GM15510 (cell line): ENCODE measurements around the gene SEPTIN1.

Experiments used
- POLR2A ChIP-seq: IDR thresholded peaks from 3 replicates; pipeline ENCODE4 v1.6.1; 2011; ENCODE audit warnings: borderline replicate concordance; ENCODE audit not compliant: insufficient read length; ENCODE audit errors: extremely low read depth

SEPTIN1 gene

GRCh38 chr16:30383521-30383920 is 1.2 kb upstream of the SEPTIN1 start:
- TF ChIP-seq POLR2A = no peak

DNA sequence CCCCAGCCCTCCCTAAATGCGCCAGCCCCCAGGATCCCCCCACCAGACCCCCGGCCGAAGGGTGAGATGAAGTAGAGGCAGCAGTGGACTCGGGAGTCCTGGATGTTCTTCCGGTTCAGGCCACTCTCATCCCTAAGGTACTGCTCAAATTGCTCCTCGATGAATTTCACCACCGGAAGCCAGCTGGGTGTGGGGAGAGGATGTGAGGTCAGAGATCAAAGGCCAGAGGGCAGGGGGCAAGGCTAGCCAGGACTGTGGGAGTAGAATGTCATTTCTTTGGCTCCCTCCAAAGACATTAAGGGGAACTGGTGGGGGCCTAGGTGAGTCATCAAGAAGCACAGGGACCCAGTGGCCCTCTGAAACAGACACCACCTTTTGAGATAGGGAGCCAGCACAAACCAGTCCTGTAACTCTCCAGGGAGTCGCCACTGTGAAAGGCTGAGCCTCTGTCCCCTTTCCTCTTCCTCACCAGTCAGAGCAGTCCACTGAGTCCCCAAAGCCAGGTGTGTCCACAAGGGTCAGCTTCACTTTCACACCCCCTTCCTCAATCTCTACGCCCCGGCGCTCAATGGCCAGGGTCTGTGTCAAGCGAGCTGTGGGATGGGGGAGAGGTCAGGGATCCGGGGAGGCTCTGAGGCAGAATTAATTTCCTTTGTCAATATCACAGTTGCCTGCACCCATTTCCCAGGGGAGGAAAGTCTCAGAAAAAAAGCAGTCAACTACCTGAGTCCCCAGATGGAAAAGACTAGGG is 895 bp downstream of the SEPTIN1 start:
- TF ChIP-seq POLR2A = no peak

GRCh38 chr16:30380803-30381208 is 1.6 kb downstream of the SEPTIN1 start:
- no peak for TF ChIP-seq POLR2A

GRCh38 chr16:30380072-30380802 is 2.1 kb downstream of the SEPTIN1 start:
- no peak for TF ChIP-seq POLR2A

DNA sequence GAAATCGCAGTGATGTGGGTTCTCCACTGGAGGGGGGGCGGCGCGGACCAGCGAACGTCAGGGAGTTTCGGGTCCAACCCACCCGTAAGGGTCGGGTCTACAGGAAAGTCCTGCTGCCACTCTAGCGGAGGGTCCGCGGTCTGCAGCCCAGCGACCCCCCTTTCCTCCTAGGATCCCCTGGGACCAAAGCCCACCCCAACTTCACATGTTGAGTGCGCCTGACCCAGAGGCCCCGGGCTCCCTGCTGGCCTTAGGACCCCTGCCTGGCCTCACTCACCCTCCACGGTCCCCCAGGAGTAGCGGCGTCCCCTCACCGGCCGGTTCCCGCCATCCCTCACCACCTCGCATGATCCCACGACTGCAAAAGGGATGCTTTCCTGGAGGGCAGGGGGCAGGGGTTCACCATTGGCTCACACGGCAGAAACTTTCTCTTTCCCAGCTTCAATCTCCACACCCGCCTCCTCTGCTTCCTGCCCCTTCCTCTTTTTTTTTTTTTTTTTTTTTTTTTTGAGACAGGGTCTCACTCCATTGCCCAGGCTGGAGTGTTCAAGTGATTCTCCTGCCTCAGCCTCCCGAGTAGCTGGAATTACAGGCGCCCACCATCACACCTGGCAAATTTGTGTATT is 3.1 kb downstream of the SEPTIN1 start:
- TF ChIP-seq POLR2A = no peak

DNA sequence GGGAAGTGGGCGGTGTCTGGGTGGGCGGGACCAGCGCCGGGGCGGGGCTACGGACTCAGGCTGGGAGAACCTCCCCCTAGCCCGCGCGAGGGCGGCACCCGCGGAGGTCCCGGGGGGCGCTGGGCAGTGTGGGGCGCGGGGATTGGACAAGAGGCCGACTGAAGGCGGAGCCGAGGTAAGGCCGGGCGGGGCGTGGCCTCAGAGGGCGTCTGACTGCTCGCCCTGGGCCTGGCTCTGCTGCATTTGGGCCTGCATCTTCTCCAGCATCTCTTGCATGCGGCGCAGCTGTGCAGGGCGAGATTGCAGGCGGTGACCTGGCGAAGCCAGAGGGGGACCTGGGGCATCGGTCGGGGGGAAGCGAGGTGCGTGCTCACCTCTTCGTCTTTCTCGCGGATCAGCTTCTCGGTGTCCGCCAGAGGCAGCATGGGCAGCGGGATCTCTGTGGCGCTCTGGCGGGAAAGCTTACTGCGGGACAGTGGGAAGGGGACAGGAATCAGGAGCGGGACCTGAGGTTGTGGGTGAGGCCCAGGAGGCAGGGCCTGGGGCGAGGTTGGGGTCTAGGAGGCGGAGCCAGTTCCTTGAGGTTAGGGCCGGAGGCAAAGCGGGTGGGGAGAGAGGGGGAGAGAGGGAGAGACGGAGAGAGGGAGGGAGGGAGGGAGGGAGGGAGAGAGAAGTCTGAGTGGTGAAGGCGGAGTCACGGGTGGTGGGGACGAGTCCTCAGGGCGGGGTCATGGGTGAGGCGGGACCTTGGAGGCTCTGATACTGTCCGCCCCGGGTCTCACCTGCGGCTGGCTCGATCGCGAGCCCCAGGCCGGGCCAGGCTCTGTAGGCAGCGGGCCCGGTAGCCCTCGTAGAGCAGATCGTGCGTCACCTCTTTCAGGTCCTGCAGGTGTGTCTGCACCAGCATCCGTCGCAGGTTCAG is 3.9 kb downstream of the SEPTIN1 start:
- TF ChIP-seq POLR2A = peak; percentile 72

GRCh38 chr16:30377812-30378235 is 4.5 kb downstream of the SEPTIN1 start:
- peak; percentile 39 for TF ChIP-seq POLR2A

- TF ChIP-seq POLR2A = no peak
These were observed 5.1 kb downstream of the SEPTIN1 start for GRCh38 chr16:30377050-30377811.

DNA sequence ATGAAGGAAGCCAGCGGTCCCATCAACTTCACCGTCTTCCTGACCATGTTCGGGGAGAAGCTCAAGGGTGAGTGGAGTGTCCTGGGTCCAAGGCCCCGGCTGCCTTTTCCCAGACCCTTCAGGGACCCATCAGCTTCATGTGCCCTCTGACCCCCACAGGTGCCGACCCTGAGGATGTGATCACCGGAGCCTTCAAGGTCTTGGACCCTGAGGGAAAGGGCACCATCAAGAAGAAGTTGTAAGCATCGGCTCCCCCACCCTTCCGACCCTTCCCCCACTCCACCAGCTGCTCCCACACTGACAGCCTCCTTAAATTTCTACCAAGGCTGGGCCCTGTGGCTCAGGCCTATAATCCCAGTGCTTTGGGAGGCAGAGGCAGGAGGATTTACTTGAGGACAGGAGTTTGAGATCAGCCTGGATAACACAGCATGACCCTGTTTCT is 5.9 kb downstream of the SEPTIN1 start:
- no peak for TF ChIP-seq POLR2A

GRCh38 chr16:30375864-30376263 is 6.5 kb downstream of the SEPTIN1 start:
- no peak for TF ChIP-seq POLR2A

DNA sequence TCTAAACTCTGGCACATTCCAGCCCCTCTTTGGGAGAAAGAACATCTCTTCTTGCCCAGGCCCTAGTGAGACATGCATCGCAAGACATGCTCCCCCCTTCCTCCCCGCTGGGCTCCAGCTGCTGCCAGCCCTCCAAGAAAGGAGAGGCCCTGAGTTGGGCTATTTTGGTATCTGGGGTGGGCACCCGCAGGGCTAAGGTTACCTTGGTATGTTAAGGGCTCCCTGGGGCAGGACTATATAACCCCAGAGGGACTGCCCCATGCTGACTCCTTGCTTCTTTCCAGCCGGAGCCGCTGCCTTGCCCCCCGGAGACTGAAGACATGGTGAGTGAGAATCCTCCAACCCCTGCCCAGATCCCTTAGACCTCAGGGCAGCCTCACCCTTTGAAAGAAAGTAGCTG is 7.8 kb downstream of the SEPTIN1 start, which contains the start of gene MYL11:
Gene MYL11 (plus strand): TSS at position 265 of the 400 bp plus-strand sequence. CDS start 56 bp downstream, at position 321.
- no peak for TF ChIP-seq POLR2A

DNA sequence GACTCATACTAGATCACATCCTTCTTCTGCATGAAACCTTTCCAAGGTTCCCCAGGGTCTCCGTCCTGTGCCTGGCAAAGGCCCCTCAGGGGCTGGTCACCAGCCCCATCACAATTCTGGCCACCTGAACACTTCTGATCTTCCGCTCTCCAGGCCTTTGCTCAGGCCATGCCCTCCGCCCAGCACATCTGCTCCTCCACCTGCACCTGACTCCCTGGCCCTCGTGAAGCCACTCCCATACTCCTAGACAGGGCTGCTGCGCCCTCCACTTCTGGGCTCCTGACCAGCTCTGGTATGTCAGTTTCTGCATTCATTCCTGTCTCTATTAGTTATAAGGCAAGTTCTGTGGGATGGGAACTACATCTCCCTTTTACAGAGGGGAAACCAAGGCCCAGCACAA is 9.6 kb downstream of the SEPTIN1 start:
- no peak for TF ChIP-seq POLR2A

GRCh38 chr16:30372038-30372712 is 10.2 kb downstream of the SEPTIN1 start:
- no peak for TF ChIP-seq POLR2A
